ENCODE data around the gene HMCN1.
"Not testable (repeated sequence)": the region's sequence is repeated elsewhere in the genome, so short reads cannot be mapped to it uniquely, and the experiment has no call there.

Gene HMCN1

DNA sequence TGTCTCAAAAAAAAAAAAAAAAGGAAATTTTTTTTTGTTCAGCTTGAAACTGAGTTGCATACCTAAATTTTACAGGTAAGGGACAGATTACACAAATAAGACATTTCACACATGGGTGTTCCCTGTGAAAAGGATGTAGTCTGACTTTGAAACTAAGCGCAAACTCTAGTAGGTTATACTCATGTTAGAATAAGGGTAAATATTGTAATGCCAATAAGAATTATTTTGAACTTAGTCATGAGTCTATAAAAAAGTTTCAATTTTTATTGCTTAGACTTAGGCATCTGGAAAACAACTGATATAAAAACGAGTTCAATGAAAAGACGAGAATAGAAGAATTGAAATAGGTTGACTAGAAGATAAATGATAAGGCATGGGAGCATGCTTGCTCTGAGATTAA lies 122.3 kb downstream of the HMCN1 start:
- no peak for DNase-seq

DNA sequence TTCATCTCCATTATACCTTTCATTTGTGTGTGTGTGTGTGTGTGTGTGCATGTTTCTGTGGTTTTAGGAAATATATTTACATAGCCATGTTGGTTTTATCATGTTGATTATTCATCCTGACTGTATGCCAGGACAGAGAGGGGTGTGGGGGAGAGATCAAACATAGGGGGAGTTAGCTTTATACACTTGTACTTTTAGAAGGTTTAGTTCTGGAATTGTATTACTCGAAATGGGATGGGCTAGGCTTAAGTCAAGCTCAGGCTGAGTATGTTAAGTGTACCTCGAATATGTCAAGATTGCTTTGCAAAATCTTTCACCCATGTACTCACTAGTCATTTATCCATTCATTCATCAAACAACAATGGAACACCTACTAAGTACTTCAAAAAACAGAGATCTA lies 123.3 kb downstream of the HMCN1 start:
- DNase-seq, result peak; percentile 59

DNA sequence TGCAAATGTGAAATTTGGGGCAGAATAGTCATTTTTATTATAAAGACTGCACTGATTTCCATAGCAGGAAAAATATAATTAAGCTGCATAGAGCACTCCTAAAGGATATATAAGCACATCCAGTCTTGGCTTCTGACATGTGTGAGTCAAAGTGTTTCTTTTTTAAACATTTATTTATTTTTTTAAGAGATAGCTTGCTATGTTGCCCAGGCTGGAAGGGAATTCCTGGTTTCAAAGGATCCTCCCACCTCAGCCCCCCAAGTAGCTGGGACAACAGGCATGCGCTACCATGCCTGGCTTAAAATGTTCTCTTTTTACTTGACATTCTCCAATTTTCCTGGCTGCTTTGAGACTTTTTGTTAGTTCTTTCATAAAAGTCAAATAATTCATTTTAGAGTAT lies 126.1 kb downstream of the HMCN1 start:
- peak; percentile 63 for DNase-seq

DNA sequence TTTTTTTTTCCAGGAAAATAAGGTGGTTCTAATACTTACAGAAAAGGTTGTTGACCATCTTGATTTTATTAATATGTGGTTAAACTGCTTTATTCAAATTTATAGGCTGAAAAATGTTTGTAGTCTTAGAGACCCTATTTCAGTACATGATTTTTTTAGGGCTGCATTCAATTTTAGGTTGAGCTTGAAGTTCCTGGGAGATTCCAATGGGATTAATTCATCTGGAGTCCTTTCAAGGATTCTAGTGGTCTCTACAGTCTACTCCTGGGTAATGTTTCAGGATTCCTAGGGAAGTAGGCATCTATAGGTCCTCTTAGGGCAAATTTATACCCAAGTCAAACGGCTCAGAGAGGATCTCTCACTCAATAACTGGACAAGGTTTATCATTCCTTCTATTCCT lies 126.7 kb downstream of the HMCN1 start:
- DNase-seq, result peak; percentile 81

DNA sequence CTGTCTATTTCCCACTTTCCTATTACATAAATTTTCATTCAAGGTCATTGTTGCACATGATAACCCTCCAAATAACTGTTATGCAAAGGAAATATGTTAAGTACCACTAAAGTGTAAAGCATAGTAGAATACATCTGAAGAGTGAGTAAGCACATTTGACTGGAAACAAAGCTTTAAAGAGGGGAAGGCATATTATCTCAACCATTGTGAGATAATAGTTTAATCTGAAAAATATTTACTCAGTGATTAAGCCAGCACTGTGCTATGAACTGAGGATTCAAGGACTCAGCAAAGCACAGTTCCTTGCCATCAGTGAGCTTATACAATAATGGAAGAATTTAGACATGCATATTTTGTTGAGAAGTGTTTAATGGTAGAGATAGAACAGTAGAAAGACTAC lies 127.4 kb downstream of the HMCN1 start:
- peak; percentile 44 for DNase-seq

DNA sequence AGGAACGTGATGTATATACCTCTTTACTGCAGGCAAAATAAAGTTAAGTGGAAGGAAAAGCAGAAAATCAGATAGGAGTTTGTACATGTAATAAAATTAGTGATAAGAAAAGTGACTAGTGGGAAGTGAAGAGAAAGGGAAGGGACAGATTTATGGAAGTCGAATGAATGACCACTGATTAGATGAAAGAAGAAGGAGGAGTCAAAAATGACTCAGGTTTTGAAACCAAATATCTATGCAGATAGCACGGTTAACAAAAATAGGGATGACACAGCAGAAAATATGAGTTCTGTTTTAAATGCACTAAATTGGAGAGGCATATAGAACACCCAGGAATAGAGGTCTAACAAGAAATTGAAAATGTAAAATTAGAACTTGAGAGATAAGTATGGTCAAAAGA lies 128.0 kb downstream of the HMCN1 start:
- DNase-seq, result no peak

DNA sequence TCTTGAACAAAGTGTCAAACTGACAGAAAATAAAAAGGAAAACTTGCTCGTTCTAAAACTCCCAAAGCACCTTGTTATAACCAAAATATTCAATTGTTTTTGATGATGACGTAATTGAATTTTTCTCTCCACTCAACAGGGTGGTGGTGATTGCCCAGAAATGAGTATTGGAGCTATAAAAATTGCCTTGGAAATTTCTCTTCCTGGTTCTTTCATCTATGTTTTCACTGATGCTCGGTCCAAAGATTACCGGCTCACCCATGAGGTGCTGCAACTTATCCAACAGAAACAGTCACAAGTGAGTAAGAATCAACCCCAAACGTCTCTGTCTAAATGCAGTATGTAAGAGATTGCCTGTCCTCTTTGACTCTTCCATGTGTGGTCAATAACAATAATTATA lies 130.1 kb downstream of the HMCN1 start:
- DNase-seq, result no peak

DNA sequence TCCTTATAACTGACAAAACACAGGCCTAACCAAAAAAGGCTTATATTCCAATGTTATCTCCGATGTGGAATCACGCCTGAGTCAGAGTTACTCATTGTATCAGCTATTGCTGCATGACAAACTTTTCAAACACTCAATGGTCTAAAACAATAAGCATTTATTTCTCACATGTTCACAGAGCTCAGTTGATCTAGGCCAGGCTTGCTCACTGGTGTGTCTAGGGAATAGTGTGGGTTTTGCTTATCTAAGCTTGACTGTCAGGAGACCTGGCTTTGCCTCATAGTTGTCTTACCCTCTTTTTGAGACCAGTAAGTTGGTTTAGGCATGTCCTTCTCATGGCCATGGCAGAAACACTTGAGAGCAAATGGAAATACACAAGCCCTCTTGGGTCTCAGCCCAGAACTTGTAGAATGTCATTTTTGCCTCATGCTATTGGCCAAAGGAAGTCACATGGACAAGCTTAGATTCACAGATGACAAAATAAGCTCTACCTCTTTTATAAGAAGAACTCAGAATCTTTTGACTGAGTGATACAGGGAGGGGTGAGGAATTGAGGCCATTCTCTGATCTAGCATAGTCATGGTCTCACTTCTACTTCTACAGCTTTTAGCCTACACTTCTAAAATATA lies 130.8 kb downstream of the HMCN1 start:
- DNase-seq, result peak; percentile 88

DNA sequence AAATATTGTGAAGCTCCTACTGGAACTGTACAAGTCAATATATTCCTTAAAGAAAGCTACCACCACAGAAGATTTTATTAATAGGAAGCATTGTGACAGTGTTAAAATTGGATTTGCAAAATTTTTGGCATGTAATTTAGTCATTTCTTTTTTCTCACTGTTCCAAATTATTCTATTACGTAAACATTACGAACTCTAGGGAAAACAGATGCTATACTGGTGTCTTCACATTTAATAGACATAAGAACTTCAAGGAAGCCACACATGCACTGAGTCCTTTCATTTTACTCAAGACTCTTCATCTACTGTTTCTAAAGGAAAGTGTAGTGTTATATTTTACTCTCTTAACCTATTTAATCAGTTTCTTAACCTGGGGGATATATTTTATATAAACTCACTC lies 135.4 kb downstream of the HMCN1 start:
- peak; percentile 18 for DNase-seq

DNA sequence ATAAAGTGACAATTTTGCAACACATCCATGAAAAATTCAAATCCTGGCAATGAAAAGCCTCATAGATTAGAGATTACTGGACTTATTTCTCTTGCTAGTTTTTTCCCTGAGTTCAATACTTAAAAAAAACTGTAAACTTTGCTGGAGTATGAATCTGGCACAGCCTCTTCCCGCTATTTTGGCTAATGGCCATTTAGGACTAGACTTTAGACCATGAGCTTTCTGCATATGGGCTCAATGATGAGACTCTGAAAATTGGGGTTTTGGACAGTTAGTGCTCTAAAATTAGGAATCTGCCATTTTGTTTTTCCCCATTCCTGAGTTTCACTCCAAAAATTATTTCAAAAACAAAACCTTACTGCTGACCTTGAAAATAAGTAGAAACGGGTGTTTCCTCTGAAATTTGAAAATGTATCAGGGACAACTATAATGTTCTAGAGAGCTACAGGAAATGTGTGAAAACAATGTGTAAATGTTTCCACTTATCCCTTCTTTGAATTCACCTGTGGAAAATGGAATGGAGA lies 137.5 kb downstream of the HMCN1 start:
- DNase-seq, result no peak

DNA sequence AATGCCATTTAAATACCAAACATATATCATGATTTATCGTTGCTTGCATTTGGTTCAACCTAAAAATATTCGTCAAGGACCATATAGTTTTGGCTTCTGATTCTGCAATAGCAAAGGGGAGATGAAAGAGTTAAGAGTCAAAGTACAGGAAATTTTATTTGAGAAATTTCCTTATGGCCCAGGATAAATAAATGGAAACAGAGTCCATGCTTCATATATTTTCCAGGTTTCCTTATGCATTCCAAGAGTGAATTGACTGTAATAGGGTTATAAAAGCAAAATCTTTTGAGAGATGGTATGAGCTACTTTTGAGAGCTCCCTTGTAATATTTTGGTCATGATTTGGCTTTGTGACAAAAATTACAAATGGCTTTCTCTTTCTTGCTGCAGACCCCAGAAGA lies 140.1 kb downstream of the HMCN1 start:
- no peak for DNase-seq

DNA sequence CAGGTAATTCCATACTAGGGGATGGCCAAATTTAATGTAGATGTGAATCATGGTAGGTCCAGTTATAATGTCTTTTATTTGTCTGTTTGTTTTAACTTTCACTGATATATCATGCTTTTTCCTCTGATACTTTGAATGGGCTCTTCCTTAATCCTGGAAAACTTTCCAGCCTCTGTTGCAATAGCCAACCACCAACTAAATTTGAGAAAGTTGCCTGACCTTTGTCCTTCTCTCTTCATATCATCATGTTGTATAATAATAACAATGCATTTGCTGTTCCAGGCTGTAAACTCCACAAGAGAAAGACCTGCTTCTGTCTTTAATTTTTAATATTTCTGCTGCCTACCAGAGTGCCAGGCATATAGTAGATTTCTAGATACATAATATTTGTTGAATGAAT lies 146.1 kb downstream of the HMCN1 start:
- DNase-seq, result no peak

DNA sequence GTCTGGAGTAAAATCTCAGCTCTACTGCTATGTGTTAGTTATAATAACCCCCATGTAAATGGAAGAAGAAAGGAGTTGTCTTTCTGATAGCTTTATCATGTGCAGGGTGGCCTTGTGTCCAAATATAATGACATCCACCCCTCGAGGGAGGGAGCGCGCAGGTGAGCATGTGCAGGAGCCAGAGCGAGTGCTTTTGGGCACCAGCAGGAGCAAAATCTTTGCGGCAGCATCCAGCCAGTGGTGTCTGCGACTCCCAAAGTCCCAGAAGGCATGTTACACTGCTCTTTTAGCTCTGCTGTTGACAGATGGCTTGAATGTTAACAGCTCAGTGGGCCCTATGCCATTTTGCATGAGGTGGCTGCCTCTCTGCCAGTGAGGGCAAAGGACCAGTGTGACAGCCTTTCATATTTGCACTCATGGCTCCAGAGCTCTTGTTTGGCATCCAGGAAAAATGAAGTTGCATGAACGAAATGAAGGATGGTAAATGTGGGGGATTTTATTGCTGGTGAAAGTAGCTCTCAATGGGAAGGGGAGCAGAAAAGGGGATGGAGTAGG lies 146.7 kb downstream of the HMCN1 start:
- no peak for DNase-seq

DNA sequence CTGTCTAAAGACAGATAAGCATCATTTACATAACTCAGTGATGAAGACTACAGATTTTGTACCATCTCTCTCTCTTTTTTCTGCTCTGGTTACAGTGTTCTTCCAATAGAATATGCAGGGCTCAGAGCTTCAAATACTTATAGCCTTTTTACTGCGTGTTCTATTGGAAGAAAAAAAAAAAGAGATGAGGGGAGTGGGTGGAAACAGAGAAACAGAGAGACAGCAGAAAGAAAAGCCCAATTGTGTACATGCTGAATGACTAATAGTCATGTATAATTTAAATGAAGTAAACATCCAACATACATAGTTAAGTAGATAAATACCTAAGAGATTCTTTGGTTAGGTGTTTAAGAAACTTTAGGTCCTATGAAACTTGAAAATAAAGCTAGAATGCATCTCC lies 151.9 kb downstream of the HMCN1 start:
- DNase-seq, result no peak

DNA sequence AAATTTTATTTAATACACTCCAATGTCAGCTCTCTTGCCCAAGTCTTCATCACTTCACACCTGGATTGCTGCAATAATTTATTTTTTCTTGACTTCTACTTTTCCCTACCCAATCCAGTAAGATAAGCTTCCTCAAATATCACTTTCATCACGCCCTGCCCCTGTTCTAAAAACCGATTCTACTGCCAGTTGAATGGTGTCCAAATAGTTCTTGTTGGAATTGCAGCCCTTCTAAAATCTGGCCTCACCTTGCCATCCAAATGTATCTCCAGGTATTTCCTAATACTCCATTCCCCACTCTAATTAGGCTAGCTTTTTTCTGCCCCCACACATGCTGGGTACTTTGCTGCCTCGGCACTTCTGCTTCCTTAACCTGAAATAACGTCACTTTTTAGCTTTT lies 152.5 kb downstream of the HMCN1 start:
- DNase-seq, result no peak

DNA sequence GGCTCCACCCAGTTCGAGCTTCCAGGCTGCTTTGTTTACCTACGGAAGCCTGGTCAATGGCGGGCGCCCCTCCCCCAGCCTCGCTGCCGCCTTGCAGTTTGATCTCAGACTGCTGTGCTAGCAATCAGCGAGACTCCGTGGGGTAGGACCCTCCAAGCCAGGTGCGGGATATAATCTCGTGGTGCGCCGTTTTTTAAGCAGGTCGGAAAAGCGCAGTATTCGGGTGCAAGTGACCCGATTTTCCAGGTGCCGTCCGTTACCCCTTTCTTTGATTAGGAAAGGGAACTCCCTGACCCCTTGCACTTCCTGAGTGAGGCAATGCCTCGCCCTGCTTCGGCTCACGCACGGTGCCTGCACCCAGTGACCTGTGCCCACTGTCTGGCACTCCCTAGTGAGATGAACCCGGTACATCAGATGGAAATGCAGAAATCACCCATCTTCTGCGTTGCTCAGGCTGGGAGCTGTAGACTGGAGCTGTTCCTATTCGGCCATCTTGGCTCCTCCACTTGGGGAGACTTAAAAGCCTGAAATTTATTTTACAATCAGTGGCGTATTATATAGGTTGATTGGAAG lies 158.7 kb downstream of the HMCN1 start:
- DNase-seq, result not testable (repeated sequence)

DNA sequence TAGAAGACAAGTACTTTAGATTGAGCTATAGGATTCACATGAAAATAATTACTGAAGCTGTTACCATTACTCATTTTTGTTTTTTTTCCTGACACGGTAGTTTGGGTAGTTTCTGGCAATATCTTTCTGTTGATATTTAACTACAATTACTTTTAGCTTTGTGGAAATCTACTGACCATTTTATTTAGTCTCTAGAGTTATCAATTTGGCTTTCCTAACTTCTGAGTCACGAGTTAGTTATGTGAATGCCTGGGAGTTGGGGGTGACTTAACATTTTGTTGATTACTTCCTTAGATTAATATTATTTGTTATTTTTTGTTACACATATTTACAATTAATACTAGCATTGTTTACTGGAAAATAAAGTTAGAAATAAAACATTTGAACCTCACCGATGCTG lies 160.6 kb downstream of the HMCN1 start:
- peak; percentile 54 for DNase-seq

DNA sequence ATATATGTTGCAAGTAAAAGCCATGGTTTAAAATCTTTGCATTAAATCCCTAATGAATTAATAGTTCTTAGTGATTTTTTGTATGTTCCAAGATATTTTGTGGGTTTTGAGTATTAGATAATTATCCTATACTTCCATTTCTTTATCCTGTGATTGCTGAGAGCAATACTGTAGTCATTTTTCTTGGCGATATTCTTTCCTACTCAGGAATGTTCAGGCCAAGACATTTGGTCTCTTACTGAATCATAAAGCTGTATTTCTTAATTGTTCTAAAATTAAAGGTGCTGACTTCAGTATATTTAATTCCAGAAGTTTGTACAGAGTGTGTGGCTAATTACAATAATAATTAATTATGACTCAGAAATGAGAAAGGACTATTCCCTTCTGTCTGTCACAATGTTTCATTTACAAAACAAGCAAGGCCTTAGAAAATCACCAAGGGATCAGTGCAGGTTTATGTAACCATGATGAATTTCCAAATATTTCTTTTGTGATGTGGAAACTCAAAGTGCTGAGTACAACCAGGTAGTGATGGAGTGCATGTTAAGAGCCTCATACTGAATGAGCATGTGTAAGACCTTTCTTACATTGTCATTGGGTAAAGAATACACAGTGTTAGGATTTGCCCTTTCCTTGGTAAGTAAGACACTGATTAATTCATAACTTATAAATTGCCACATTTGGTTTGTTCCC lies 161.2 kb downstream of the HMCN1 start:
- DNase-seq, result peak; percentile 30

DNA sequence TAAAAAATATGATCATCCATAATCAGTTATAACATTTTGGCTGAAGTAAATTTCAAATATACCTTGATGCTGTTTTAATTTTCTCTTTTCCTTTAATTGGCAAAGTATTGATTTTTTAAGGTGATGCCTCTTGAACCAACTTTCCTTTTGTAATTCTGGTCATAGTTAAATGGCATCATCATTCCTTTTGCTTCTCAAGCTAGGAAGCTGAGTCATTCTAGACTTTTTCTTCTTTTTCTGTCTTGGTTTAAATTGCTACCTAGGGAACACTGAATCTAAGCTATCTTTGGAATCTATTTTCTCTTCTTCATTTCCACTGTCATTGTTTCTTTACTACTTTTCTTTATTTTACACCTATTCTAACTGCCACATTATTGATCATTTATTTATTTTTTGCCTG lies 162.7 kb downstream of the HMCN1 start:
- DNase-seq, result peak; percentile 30

DNA sequence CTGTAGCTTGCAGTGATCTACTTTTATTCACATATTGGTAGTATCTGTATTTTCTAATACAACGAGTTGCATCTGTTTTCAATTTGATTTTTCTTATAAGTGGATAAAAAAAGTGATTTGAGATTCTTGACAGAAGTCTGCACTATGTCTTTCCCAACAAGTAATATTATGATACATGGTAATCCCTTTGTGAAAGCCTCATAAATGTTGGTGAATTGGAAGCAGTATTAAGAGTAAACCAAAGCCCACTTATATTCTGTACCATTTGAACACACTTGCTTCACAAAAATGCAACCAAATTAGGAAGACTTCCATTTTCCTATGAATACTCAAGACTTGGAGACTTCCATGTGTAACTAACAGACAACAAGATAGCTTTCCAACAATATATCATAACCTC lies 172.0 kb downstream of the HMCN1 start:
- DNase-seq, result peak; percentile 33

DNA sequence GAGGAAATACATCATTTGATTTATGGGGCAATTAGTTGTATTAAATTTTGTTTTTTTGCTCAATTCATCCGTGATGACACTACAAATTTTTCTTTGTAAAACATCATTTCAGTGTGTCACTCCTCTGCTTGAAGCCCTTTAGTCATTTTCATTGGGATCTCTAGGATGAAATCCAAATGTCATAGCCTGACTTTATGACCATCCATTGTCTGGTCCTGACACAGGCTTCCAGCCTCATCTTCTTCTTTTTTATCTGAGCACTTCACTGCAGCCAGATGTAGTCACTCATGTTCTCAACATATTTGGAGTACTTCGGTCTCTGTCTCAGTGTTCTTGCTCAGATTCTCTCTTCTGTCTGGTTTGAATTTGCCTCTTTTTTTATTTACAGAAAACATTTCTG lies 173.1 kb downstream of the HMCN1 start:
- DNase-seq, result peak; percentile 68

DNA sequence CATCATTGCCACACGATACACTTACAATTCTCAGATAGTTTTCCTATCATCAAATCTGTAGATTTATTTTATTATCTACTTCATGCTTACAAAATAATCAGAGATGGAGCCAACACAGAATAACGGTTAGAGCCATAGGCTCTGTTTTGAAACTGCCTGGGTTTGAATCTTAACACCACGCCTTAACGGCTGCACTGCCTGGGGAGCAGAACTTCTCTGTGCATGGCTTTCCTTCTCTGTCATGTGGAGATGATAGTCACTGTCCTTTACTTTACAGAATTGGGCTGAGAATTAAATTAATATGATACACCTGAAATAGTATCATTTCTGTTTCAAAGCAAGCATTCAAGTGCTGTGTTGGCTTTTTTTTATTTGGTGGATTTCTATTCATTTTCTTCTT lies 177.8 kb downstream of the HMCN1 start:
- no peak for DNase-seq

DNA sequence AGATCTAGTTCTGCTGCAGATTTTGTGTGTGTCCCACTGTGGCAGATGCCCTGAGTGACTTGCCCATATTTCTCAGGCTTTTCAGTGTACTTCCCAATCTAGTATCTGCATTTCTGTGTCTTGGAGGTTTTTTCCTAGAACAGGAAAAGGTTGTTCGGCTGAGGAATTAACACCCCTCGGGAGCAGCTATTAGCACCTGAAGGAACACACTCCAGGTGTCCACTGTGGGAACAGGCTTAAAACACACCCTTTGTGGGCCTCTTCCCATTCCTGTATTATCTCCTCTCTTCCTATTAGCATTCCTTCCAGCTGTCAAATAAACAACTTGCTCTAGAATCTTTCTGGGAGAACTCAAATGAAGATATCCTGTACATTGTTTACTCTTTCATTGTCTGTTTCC lies 178.3 kb downstream of the HMCN1 start:
- no peak for DNase-seq

DNA sequence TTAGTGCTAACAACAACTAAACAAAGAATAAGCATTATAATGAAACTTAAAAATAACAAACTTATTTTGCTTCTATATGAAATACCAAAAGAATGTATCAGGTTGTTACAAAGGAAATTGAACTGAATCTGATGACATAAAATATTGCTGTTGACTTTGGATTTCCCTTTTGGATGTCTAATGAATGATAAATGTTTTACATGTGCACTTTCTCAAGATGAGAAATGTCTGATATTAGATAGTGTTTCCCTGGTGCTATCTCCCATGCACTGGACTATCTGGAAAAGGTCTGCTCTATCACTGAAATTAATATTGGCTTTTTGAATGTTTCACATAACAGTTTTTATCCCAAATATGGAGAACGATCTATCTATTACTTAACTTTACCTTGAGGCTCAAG lies 179.9 kb downstream of the HMCN1 start:
- DNase-seq, result peak; percentile 39

Data from fibroblast of skin of abdomen (primary cell).